Ascending aorta (tissue), 2 donors: ENCODE results near the gene CD300A. TPM values are rescaled to one million over a fixed set of nuclear protein-coding genes. Genes with fewer than 3 reads are reported as not detected.

Experiments used
- DNase-seq, 2 donors: peaks; one replicate each; pipeline ENCODE4 v3.0.0-alpha.2; 2019; ENCODE audit warnings: low spot score in 2 of 2
- H3K27ac ChIP-seq, 2 donors: fragments of 200-600 bp; sonication (generic); one replicate each; pipeline ENCODE4 v1.5.1; 2016 to 2017; ENCODE audit warnings: mild to moderate bottlenecking in 1 of 2
- H3K27me3 ChIP-seq: fragments of 200-600 bp; sonication (generic); one replicate; pipeline ENCODE4 v1.5.1; 2017
- H3K36me3 ChIP-seq, 2 donors: fragments of 200-600 bp; sonication (generic); one replicate each; pipeline ENCODE4 v1.5.1; 2016
- H3K4me1 ChIP-seq, 2 donors: fragments of 200-600 bp; sonication (generic); one replicate each; pipeline ENCODE4 v1.5.1; 2016 to 2017; ENCODE audit warnings: mild to moderate bottlenecking in 1 of 2
- H3K4me3 ChIP-seq, 2 donors: fragments of 200-600 bp; sonication (generic); one replicate each; pipeline ENCODE4 v1.5.1; 2016 to 2017; ENCODE audit warnings: mild to moderate bottlenecking in 1 of 2
- H3K9me3 ChIP-seq, 2 donors: fragments of 200-600 bp; sonication (generic); one replicate each; pipeline ENCODE4 v1.5.1; 2016
- intact Hi-C: fragments of 100-400 bp; cut with DNase I; formaldehyde crosslinking; loops from one replicate; pipeline ENCODE4 v1.15.1; 2023
- total RNA-seq: library from RNA; depleted of rRNA; stranded (reverse); fragments of >200 nt; gene quantifications from one replicate; pipeline ENCODE4 v1.1.0, GENCODE V29; 2016
- TF ChIP-seq, protein P1 (sequence below), 3 experiments: fragments of 200-600 bp in 2 of 3; fragments of 450-650 bp in 1 of 3; sonication (generic) in 2 of 3; IDR thresholded peaks; one replicate each; pipeline ENCODE4 v1.5.1; 2016 to 2019; ENCODE audit warnings: antibody characterized with exemption in 3 of 3, mild to moderate bottlenecking in 1 of 3, moderate library complexity in 1 of 3

Gene CD300A
- total RNA-seq, 1 donor from 2014 or later: 21.9 TPM

DNA sequence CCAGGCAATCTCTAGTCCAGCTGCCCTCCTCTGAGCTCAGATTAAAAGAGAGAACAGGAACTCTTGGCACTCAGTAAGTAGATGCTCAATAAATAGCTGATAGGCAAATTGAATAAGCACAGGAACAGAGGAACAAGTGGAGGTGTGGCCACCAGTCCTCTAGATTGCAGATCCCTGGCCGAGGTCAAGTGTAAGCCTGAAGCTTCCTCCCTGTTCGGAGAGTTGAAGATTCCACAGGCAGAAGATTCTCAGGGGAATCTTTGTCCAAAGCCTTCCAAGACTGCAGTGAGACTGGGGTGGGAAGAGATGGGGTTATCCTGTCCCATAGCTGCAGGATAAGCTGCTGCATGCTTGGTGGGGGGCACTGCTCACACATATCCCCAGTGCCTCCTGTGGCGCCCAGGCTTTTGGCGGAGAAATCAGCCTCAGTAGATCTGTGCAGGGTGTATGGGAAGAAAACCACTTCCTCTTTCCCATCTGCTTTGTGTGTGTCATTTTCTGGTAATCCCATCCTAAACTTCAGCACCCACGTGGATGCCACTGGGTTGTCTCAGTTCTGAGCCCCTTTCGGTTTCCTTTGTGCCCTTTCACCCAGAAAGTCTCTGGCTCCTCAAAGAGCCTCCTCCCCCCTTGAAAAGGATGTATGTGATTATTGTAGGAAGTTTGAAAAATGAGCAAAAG, 12.1 kb downstream of the CD300A start:
- DNase-seq: no peak
- intact Hi-C loops: no loop called here
- H3K36me3 ChIP-seq: no peaks in the 10 kb centered on the region
- H3K4me3 ChIP-seq: no peak overlapping the region
- H3K27me3 ChIP-seq: no peaks in the 10 kb centered on the region
- TF ChIP-seq, protein P1, sequence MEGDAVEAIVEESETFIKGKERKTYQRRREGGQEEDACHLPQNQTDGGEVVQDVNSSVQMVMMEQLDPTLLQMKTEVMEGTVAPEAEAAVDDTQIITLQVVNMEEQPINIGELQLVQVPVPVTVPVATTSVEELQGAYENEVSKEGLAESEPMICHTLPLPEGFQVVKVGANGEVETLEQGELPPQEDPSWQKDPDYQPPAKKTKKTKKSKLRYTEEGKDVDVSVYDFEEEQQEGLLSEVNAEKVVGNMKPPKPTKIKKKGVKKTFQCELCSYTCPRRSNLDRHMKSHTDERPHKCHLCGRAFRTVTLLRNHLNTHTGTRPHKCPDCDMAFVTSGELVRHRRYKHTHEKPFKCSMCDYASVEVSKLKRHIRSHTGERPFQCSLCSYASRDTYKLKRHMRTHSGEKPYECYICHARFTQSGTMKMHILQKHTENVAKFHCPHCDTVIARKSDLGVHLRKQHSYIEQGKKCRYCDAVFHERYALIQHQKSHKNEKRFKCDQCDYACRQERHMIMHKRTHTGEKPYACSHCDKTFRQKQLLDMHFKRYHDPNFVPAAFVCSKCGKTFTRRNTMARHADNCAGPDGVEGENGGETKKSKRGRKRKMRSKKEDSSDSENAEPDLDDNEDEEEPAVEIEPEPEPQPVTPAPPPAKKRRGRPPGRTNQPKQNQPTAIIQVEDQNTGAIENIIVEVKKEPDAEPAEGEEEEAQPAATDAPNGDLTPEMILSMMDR (IDR thresholded peaks at IDR 0.05): no peak
- no peaks in the 10 kb centered on the region for H3K4me1 ChIP-seq
- peaks cover 0 to 5% of the 10 kb centered on the region in 2 donors for H3K9me3 ChIP-seq
- no peak overlapping the region for H3K27ac ChIP-seq

DNA sequence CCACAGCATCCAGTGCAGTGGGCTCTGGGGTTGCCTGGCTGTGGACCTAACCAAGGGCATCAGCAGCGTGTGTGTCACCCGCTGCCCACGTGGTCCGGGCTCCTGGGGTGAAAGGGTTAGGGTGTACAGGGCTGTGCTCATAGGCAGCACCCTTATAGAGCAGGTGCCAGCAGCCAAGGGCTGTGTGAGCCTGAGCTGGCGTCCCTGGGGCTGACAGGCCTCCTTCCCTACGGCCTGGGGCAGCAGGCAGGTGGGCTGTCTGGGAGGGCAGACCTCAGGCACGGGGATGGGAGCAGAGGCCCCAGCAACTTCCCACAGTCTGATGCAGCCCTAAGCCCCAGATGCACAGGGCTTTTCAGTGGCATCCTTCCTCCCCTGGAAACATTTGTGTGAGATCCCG, 13.9 kb downstream of the CD300A start:
- intact Hi-C loops: no loop called here
- no peaks in the 10 kb centered on the region for H3K27me3 ChIP-seq
- TF ChIP-seq, protein P1 (IDR thresholded peaks at IDR 0.05): no peak

DNA sequence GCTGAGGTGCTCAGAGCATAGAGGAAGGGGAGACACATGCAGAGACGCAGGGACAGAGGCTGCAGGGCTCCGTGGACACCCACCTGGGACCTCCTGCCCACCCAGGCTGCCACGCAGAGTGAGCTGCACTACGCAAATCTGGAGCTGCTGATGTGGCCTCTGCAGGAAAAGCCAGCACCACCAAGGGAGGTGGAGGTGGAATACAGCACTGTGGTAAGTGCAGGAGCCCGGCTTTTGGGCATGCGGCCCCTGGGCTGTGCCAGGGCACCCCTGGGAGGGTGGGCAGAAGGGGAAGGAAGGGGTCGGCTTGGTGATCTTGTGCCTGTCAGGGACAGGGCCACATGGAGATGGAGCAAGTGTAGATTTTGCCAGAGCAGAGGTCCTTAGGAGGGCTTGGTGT, 15.2 kb downstream of the CD300A start:
- no peak for DNase-seq
- no peaks in the 10 kb centered on the region for H3K27me3 ChIP-seq
- no peak overlapping the region for H3K4me3 ChIP-seq
- H3K36me3 ChIP-seq: no peaks in the 10 kb centered on the region
- no peaks in the 10 kb centered on the region for H3K4me1 ChIP-seq
- H3K9me3 ChIP-seq: no peaks in the 10 kb centered on the region
- TF ChIP-seq, protein P1 (IDR thresholded peaks at IDR 0.05): no peak
- intact Hi-C loops: no loop called here
- no peak overlapping the region for H3K27ac ChIP-seq

More for the DNA sequence above, 13.9 kb downstream of the CD300A start:
- no peaks in the 10 kb centered on the region for H3K4me1 ChIP-seq
- DNase-seq: no peak
- H3K36me3 ChIP-seq: no peaks in the 10 kb centered on the region
- H3K9me3 ChIP-seq: peaks cover 0 to 5% of the 10 kb centered on the region in 2 donors
- no peak overlapping the region for H3K27ac ChIP-seq
- H3K4me3 ChIP-seq: no peak overlapping the region

DNA sequence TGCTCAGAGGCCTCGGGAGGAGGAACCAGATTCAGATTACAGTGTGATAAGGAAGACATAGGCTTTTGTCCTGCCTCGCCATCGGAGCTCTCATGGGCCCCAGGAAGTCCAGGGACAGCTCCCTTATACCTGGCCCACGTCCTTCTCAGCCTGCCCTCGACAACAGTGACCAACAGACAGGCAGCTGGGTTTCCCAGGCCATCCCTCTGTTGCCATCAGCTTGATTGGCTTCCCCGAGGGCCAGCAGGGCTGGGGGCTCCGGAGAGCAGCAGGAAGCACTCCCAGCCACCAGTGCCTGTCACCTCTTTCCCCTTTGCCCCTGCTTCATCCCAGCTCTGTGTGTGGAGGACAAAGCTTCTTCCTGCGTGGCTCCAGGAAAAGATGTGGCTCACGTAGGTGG, 17.6 kb downstream of the CD300A start:
- H3K27ac ChIP-seq: no peak overlapping the region
- H3K36me3 ChIP-seq: no peaks in the 10 kb centered on the region
- TF ChIP-seq, protein P1 (IDR thresholded peaks at IDR 0.05): no peak
- no peak for DNase-seq
- H3K4me1 ChIP-seq: no peaks in the 10 kb centered on the region
- no peak overlapping the region for H3K4me3 ChIP-seq
- intact Hi-C loops: no loop called here
- no peaks in the 10 kb centered on the region for H3K27me3 ChIP-seq
- no peaks in the 10 kb centered on the region for H3K9me3 ChIP-seq

DNA sequence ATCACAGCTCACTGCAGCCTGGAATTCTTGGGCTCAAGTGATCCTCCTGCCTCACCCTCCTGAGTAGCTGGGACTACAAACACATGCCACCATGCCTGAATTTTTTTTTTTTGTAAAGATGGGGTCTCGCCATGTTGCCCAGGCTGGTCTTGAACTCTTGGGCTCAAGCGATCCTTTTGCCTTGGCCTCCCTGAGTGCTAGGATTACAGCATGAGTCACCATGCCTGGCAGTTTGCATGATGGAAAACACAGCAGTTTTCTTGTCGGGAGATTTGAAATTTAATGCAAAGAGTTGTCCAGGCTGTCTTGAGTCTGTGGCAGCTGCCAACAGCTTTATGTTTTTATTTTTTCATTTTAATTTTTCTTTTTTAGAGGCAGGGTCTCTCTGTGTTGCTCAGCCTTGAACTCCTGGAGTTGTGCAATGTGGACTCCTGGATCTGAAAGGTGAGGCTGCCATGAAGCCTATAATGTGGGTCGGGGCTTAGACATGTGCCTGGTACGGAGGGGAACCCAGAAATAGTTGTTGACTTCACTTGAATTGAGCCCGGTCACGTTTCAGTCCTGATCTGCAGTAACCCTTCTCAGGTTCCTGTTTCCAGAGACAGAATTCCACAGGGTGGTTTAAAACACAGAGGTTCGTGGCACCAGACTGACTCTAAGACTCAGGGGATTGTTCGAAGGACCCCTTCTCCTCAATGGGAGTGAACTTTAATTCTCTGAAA, 18.7 kb downstream of the CD300A start:
- Histone ChIP-seq H3K27ac (no peak overlapping the region), H3K4me3 (no peak overlapping the region), H3K9me3 (no peaks in the 10 kb centered on the region), H3K27me3 (no peaks in the 10 kb centered on the region), H3K4me1 (no peaks in the 10 kb centered on the region), H3K36me3 (no peaks in the 10 kb centered on the region)
- intact Hi-C loops: no loop called here
- DNase-seq: no peak
- TF ChIP-seq, protein P1 (IDR thresholded peaks at IDR 0.05): no peak
